ENCODE data around the gene DNALI1. TPM values are rescaled to one million over a fixed set of nuclear protein-coding genes. Genes with fewer than 3 reads are reported as not detected.

The DNALI1 gene
- total and polyA plus RNA-seq, 10 of the 15 experiments (the other 5 are each of a cell fraction or from before 2014, with no cell fraction given), result 0.03 to 0.13 (median 0.05) TPM; not detected in 7

DNA sequence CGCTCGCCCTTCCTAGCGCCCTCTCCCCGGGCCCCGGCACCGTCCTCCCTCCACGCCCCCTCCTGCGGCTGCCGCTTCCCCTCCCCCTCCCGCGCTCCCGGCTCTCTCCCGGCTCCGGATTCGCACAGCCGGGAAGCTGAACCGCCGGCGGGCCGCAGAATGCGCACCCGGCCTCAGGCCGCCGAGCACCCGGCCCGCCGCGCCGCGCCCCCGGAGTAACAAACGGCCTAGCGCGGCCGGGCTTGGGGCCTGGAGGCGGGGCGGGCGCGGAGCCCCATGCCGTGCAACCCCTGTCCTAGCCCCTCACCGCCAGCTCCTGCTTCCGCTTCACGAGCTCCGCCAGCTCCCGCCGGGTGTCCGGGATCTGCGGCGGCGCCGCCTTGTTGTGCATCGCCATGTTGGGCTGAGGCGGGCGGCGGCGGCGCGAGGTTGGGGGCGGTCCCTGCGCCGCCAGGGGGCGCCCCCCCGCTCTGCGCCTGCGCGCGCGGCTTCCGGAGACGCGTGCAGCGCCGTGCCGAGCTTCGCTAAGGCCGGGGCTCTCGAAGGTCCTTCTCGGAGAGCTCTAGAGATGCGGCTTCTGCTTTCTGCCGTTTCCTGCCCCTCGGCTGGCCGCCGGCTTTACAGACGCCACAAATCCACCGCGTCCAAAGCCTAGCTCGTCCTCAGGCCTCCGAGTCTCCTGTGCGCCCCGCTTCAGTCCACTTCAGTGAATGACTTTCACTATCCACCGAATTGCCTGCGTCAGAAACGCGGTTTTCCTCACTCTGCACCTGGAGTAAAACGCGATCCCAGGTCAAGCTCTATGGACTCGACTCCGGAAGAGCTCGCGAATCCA is 42.2 kb upstream of the DNALI1 start, which contains the start of gene MEAF6 (continued):
- TF ChIP-seq, protein P1, sequence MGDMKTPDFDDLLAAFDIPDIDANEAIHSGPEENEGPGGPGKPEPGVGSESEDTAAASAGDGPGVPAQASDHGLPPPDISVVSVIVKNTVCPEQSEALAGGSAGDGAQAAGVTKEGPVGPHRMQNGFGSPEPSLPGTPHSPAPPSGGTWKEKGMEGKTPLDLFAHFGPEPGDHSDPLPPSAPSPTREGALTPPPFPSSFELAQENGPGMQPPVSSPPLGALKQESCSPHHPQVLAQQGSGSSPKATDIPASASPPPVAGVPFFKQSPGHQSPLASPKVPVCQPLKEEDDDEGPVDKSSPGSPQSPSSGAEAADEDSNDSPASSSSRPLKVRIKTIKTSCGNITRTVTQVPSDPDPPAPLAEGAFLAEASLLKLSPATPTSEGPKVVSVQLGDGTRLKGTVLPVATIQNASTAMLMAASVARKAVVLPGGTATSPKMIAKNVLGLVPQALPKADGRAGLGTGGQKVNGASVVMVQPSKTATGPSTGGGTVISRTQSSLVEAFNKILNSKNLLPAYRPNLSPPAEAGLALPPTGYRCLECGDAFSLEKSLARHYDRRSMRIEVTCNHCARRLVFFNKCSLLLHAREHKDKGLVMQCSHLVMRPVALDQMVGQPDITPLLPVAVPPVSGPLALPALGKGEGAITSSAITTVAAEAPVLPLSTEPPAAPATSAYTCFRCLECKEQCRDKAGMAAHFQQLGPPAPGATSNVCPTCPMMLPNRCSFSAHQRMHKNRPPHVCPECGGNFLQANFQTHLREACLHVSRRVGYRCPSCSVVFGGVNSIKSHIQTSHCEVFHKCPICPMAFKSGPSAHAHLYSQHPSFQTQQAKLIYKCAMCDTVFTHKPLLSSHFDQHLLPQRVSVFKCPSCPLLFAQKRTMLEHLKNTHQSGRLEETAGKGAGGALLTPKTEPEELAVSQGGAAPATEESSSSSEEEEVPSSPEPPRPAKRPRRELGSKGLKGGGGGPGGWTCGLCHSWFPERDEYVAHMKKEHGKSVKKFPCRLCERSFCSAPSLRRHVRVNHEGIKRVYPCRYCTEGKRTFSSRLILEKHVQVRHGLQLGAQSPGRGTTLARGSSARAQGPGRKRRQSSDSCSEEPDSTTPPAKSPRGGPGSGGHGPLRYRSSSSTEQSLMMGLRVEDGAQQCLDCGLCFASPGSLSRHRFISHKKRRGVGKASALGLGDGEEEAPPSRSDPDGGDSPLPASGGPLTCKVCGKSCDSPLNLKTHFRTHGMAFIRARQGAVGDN (IDR thresholded peaks at IDR 0.05), result peak; percentile 93
- TF ChIP-seq, protein P2, sequence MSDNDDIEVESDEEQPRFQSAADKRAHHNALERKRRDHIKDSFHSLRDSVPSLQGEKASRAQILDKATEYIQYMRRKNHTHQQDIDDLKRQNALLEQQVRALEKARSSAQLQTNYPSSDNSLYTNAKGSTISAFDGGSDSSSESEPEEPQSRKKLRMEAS (IDR thresholded peaks at IDR 0.05; ENCODE audit: low read depth, low read length), result peak; percentile 76; the same call in 1 of the 2 replicates
- TF ChIP-seq, protein P3, sequence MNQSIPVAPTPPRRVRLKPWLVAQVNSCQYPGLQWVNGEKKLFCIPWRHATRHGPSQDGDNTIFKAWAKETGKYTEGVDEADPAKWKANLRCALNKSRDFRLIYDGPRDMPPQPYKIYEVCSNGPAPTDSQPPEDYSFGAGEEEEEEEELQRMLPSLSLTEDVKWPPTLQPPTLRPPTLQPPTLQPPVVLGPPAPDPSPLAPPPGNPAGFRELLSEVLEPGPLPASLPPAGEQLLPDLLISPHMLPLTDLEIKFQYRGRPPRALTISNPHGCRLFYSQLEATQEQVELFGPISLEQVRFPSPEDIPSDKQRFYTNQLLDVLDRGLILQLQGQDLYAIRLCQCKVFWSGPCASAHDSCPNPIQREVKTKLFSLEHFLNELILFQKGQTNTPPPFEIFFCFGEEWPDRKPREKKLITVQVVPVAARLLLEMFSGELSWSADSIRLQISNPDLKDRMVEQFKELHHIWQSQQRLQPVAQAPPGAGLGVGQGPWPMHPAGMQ (IDR thresholded peaks at IDR 0.05; ENCODE audit: borderline replicate concordance), result no peak
- TF ChIP-seq NFIC (IDR thresholded peaks at IDR 0.05; ENCODE audit: low read depth, low read length), result no peak
- no peak for TF ChIP-seq TCF7 (IDR thresholded peaks at IDR 0.05; ENCODE audit: borderline replicate concordance)
- TF ChIP-seq POU2F2 (IDR thresholded peaks at IDR 0.05; ENCODE audit: borderline replicate concordance, low read depth, low read length), result no peak
- TF ChIP-seq LARP7 (IDR thresholded peaks at IDR 0.05), result peak; percentile 94
- no peak for TF ChIP-seq JUNB (IDR thresholded peaks at IDR 0.05)
- TF ChIP-seq, protein P4, sequence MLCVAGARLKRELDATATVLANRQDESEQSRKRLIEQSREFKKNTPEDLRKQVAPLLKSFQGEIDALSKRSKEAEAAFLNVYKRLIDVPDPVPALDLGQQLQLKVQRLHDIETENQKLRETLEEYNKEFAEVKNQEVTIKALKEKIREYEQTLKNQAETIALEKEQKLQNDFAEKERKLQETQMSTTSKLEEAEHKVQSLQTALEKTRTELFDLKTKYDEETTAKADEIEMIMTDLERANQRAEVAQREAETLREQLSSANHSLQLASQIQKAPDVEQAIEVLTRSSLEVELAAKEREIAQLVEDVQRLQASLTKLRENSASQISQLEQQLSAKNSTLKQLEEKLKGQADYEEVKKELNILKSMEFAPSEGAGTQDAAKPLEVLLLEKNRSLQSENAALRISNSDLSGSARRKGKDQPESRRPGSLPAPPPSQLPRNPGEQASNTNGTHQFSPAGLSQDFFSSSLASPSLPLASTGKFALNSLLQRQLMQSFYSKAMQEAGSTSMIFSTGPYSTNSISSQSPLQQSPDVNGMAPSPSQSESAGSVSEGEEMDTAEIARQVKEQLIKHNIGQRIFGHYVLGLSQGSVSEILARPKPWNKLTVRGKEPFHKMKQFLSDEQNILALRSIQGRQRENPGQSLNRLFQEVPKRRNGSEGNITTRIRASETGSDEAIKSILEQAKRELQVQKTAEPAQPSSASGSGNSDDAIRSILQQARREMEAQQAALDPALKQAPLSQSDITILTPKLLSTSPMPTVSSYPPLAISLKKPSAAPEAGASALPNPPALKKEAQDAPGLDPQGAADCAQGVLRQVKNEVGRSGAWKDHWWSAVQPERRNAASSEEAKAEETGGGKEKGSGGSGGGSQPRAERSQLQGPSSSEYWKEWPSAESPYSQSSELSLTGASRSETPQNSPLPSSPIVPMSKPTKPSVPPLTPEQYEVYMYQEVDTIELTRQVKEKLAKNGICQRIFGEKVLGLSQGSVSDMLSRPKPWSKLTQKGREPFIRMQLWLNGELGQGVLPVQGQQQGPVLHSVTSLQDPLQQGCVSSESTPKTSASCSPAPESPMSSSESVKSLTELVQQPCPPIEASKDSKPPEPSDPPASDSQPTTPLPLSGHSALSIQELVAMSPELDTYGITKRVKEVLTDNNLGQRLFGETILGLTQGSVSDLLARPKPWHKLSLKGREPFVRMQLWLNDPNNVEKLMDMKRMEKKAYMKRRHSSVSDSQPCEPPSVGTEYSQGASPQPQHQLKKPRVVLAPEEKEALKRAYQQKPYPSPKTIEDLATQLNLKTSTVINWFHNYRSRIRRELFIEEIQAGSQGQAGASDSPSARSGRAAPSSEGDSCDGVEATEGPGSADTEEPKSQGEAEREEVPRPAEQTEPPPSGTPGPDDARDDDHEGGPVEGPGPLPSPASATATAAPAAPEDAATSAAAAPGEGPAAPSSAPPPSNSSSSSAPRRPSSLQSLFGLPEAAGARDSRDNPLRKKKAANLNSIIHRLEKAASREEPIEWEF (IDR thresholded peaks at IDR 0.05; ENCODE audit: insufficient replicate concordance, low read depth, low read length), result no peak
- TF ChIP-seq, protein P5, sequence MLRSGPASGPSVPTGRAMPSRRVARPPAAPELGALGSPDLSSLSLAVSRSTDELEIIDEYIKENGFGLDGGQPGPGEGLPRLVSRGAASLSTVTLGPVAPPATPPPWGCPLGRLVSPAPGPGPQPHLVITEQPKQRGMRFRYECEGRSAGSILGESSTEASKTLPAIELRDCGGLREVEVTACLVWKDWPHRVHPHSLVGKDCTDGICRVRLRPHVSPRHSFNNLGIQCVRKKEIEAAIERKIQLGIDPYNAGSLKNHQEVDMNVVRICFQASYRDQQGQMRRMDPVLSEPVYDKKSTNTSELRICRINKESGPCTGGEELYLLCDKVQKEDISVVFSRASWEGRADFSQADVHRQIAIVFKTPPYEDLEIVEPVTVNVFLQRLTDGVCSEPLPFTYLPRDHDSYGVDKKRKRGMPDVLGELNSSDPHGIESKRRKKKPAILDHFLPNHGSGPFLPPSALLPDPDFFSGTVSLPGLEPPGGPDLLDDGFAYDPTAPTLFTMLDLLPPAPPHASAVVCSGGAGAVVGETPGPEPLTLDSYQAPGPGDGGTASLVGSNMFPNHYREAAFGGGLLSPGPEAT (IDR thresholded peaks at IDR 0.05; ENCODE audit: low read depth), result peak; percentile 50; the same call in 1 of the 2 replicates
- TF ChIP-seq PAX8 (IDR thresholded peaks at IDR 0.05), result no peak
- TF ChIP-seq SUZ12 (IDR thresholded peaks at IDR 0.05; ENCODE audit: unreplicated experiment), result no peak
- no peak for TF ChIP-seq EP300 (IDR thresholded peaks at IDR 0.05; ENCODE audit: borderline replicate concordance in 1 of 2, control insufficient read depth in 1 of 2, low read depth in 2 of 2, low read length in 2 of 2)
- no peak for TF ChIP-seq CBX3 (IDR thresholded peaks at IDR 0.05; ENCODE audit: borderline replicate concordance, low read depth)
- peak; percentile 52 for TF ChIP-seq NR2C1 (IDR thresholded peaks at IDR 0.05)
- TF ChIP-seq MYB (IDR thresholded peaks at IDR 0.05; ENCODE audit: borderline replicate concordance, low read depth, low read length), result no peak
